Endothelial cell (in vitro differentiated cells): ENCODE data around the gene MAP2K1. TPM values are rescaled to one million over a fixed set of nuclear protein-coding genes. Genes with fewer than 3 reads are reported as not detected.
"Not testable (repeated sequence)": the region's sequence is repeated elsewhere in the genome, so short reads cannot be mapped to it uniquely, and the experiment has no call there.

Experiments
- DNase-seq: peaks from one replicate; pipeline ENCODE4 v3.0.0; 2021; ENCODE audit warnings: low spot score
- H3K27ac Mint-ChIP-seq: one replicate; pipeline ENCODE4 v1.8.0; 2021; ENCODE audit warnings: mixed read lengths, inconsistent platforms; ENCODE audit not compliant: unreplicated experiment
- H3K27me3 Mint-ChIP-seq: one replicate; pipeline ENCODE4 v1.8.0; 2021; ENCODE audit warnings: mild to moderate bottlenecking, moderate library complexity, mixed read lengths, inconsistent platforms; ENCODE audit not compliant: unreplicated experiment
- H3K36me3 Mint-ChIP-seq: one replicate; pipeline ENCODE4 v1.8.0; 2021; ENCODE audit warnings: mild to moderate bottlenecking, low read depth, mixed read lengths, inconsistent platforms; ENCODE audit not compliant: unreplicated experiment
- H3K4me1 Mint-ChIP-seq: one replicate; pipeline ENCODE4 v1.8.0; 2021; ENCODE audit warnings: mild to moderate bottlenecking, mixed read lengths, inconsistent platforms; ENCODE audit not compliant: unreplicated experiment
- H3K4me3 Mint-ChIP-seq: one replicate; pipeline ENCODE4 v1.8.0; 2021; ENCODE audit warnings: mild to moderate bottlenecking, mixed read lengths, inconsistent platforms; ENCODE audit not compliant: unreplicated experiment
- H3K9me3 Mint-ChIP-seq: one replicate; pipeline ENCODE4 v1.8.0; 2021; ENCODE audit warnings: mixed read lengths, inconsistent platforms; ENCODE audit not compliant: unreplicated experiment
- total RNA-seq: library from RNA; stranded (reverse); fragmentation: NEBNext Ultra II Directional; extraction: Animal tissue kit (Norgen Biotek cat#: 25700); gene quantifications from one replicate; pipeline ENCODE4 v1.2.1, GENCODE V29; 2021; ENCODE audit not compliant: unreplicated experiment
- TF ChIP-seq, protein P1 (sequence below): fragments of 200-600 bp; sonication (generic); IDR thresholded peaks from one replicate; pipeline ENCODE4 v1.5.0; 2021; ENCODE audit warnings: antibody characterized with exemption; ENCODE audit not compliant: unreplicated experiment

Gene MAP2K1
- total RNA-seq, 1 donor from 2014 or later, result 139 TPM

GRCh38 chr15:66390678-66391077, 4.0 kb downstream of the MAP2K1 start:
- H3K27ac Mint-ChIP-seq, result no peak overlapping the region
- peaks cover 4% of the 10 kb centered on the region for H3K27me3 Mint-ChIP-seq
- peaks cover 21% of the 10 kb centered on the region for H3K36me3 Mint-ChIP-seq
- H3K4me3 Mint-ChIP-seq, result peak overlapping the region; percentile 67
- DNase-seq, result no peak
- H3K4me1 Mint-ChIP-seq, result peaks cover 57% of the 10 kb centered on the region
- no peaks in the 10 kb centered on the region for H3K9me3 Mint-ChIP-seq
- TF ChIP-seq, protein P1, sequence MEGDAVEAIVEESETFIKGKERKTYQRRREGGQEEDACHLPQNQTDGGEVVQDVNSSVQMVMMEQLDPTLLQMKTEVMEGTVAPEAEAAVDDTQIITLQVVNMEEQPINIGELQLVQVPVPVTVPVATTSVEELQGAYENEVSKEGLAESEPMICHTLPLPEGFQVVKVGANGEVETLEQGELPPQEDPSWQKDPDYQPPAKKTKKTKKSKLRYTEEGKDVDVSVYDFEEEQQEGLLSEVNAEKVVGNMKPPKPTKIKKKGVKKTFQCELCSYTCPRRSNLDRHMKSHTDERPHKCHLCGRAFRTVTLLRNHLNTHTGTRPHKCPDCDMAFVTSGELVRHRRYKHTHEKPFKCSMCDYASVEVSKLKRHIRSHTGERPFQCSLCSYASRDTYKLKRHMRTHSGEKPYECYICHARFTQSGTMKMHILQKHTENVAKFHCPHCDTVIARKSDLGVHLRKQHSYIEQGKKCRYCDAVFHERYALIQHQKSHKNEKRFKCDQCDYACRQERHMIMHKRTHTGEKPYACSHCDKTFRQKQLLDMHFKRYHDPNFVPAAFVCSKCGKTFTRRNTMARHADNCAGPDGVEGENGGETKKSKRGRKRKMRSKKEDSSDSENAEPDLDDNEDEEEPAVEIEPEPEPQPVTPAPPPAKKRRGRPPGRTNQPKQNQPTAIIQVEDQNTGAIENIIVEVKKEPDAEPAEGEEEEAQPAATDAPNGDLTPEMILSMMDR, result no peak

GRCh38 chr15:66393037-66393436, 6.3 kb downstream of the MAP2K1 start:
- H3K4me1 Mint-ChIP-seq, result peaks cover 54% of the 10 kb centered on the region
- H3K4me3 Mint-ChIP-seq, H3K9me3 Mint-ChIP-seq, DNase-seq, H3K27me3 Mint-ChIP-seq: not testable (repeated sequence)
- H3K36me3 Mint-ChIP-seq, result peaks cover 29% of the 10 kb centered on the region
- peak overlapping the region; percentile 11 for H3K27ac Mint-ChIP-seq

- peaks cover 26% of the 10 kb centered on the region for H3K36me3 Mint-ChIP-seq
- H3K27ac Mint-ChIP-seq, result no peak overlapping the region
- H3K4me1 Mint-ChIP-seq, result peaks cover 47% of the 10 kb centered on the region
- no peak for DNase-seq
- H3K9me3 Mint-ChIP-seq, result no peaks in the 10 kb centered on the region
- TF ChIP-seq, protein P1, result no peak
- no peak overlapping the region for H3K4me3 Mint-ChIP-seq
- H3K27me3 Mint-ChIP-seq, result peaks cover 2% of the 10 kb centered on the region
These were observed 7.8 kb downstream of the MAP2K1 start for GRCh38 chr15:66394472-66394871.

GRCh38 chr15:66394915-66395314, 8.2 kb downstream of the MAP2K1 start:
- Mint-ChIP-seq H3K4me1 (peaks cover 44% of the 10 kb centered on the region), H3K36me3 (peaks cover 26% of the 10 kb centered on the region), H3K9me3 (no peaks in the 10 kb centered on the region), H3K27me3 (peaks cover 2% of the 10 kb centered on the region), H3K27ac (no peak overlapping the region), H3K4me3 (no peak overlapping the region)
- no peak for DNase-seq
- TF ChIP-seq, protein P1, result no peak

GRCh38 chr15:66399276-66399675, 12.6 kb downstream of the MAP2K1 start:
- Mint-ChIP-seq H3K4me3 (peak overlapping the region; percentile 42), H3K4me1 (peaks cover 50% of the 10 kb centered on the region), H3K27me3 (peaks cover 2% of the 10 kb centered on the region), H3K36me3 (peaks cover 20% of the 10 kb centered on the region), H3K27ac (no peak overlapping the region), H3K9me3 (no peaks in the 10 kb centered on the region)
- DNase-seq, result no peak
- TF ChIP-seq, protein P1, result no peak
